DND-41 (cell line): Measurements from ENCODE around the gene METRN.

Source experiments
- CTCF ChIP-seq: IDR thresholded peaks from 2 replicates; pipeline ENCODE4 v1.5.1; 2012; ENCODE audit warnings: borderline replicate concordance, low read length, moderate library complexity, mild to moderate bottlenecking; ENCODE audit not compliant: poor library complexity, severe bottlenecking; ENCODE audit errors: extremely low read depth
- EZH2 ChIP-seq: IDR thresholded peaks from 3 replicates; pipeline ENCODE4 v1.6.1; 2012; ENCODE audit warnings: borderline replicate concordance, low read depth, mild to moderate bottlenecking, moderate library complexity, low read length, inconsistent platforms; ENCODE audit not compliant: severe bottlenecking

- TF ChIP-seq CTCF, result no peak
- no peak for TF ChIP-seq EZH2
These were observed 40.6 kb upstream of the METRN start for GRCh38 chr16:674214-674881.
